Activated T-helper 17 cell treated with anti-CD3 and anti-CD28 coated beads, Interleukin-2, amount 50 U/mL, for 72 hours (primary cell): ENCODE measurements around the gene EXOC6B. TPM values are rescaled to one million over a fixed set of nuclear protein-coding genes. Genes with fewer than 3 reads are reported as not detected.
"Not testable (repeated sequence)": the region's sequence is repeated elsewhere in the genome, so short reads cannot be mapped to it uniquely, and the experiment has no call there.

Source experiments
- ATAC-seq: fragments of 150-1000 bp; cut with Tn5 transposase; replicated peaks from 2 replicates; pipeline ENCODE4 v1.10.0; 2021; ENCODE audit warnings: mild to moderate bottlenecking, moderate library complexity
- H3K27ac Mint-ChIP-seq: one replicate; pipeline ENCODE4 v1.8.0; 2022; ENCODE audit warnings: mixed read lengths
- H3K27me3 Mint-ChIP-seq: one replicate; pipeline ENCODE4 v1.8.0; 2022; ENCODE audit warnings: mixed read lengths
- H3K36me3 Mint-ChIP-seq: one replicate; pipeline ENCODE4 v1.8.0; 2022; ENCODE audit warnings: low read depth, mild to moderate bottlenecking, mixed read lengths
- H3K4me1 Mint-ChIP-seq: one replicate; pipeline ENCODE4 v1.8.0; 2022; ENCODE audit warnings: mixed read lengths
- H3K4me3 Mint-ChIP-seq: one replicate; pipeline ENCODE4 v1.8.0; 2022; ENCODE audit warnings: mild to moderate bottlenecking, mixed read lengths
- H3K9me3 Mint-ChIP-seq: one replicate; pipeline ENCODE4 v1.8.0; 2022; ENCODE audit warnings: mixed read lengths
- total RNA-seq, 2 donors: library from RNA; stranded (reverse); gene quantifications; one replicate each; pipeline ENCODE4 v1.2.3, GENCODE V29; 2022

EXOC6B gene
- total RNA-seq, 2 donors from 2014 or later = 12.1 to 12.8 TPM

GRCh38 chr2:72629062-72629461, 196.8 kb downstream of the EXOC6B start:
- Mint-ChIP-seq H3K36me3 (peaks cover 6% of the 10 kb centered on the region), H3K9me3 (no peaks in the 10 kb centered on the region)
- no peak for ATAC-seq

GRCh38 chr2:72627083-72627482, 198.8 kb downstream of the EXOC6B start:
- Mint-ChIP-seq H3K27ac (no peak overlapping the region), H3K27me3 (no peaks in the 10 kb centered on the region), H3K36me3 (no peaks in the 10 kb centered on the region), H3K4me1 (no peaks in the 10 kb centered on the region), H3K4me3 (no peak overlapping the region), H3K9me3 (no peaks in the 10 kb centered on the region)
- ATAC-seq = no peak

More at GRCh38 chr2:72629062-72629461, 196.8 kb downstream of the EXOC6B start:
- H3K27ac Mint-ChIP-seq = no peak overlapping the region
- no peaks in the 10 kb centered on the region for H3K27me3 Mint-ChIP-seq
- H3K4me1 Mint-ChIP-seq = no peaks in the 10 kb centered on the region
- no peak overlapping the region for H3K4me3 Mint-ChIP-seq

- ATAC-seq = no peak
- H3K36me3 Mint-ChIP-seq = no peaks in the 10 kb centered on the region
- H3K4me3 Mint-ChIP-seq = no peak overlapping the region
- no peaks in the 10 kb centered on the region for H3K27me3 Mint-ChIP-seq
- H3K9me3 Mint-ChIP-seq = no peaks in the 10 kb centered on the region
- no peak overlapping the region for H3K27ac Mint-ChIP-seq
- H3K4me1 Mint-ChIP-seq = no peaks in the 10 kb centered on the region
These were observed 200.5 kb downstream of the EXOC6B start for GRCh38 chr2:72625366-72625765.

- Mint-ChIP-seq H3K4me3 (no peak overlapping the region), H3K27ac (no peak overlapping the region), H3K36me3 (no peaks in the 10 kb centered on the region), H3K9me3 (peaks cover 4% of the 10 kb centered on the region), H3K27me3 (no peaks in the 10 kb centered on the region), H3K4me1 (no peaks in the 10 kb centered on the region)
- no peak for ATAC-seq
These were observed 202.4 kb downstream of the EXOC6B start for GRCh38 chr2:72623481-72623880.

GRCh38 chr2:72619626-72620025, 206.2 kb downstream of the EXOC6B start:
- H3K27me3 Mint-ChIP-seq = no peaks in the 10 kb centered on the region
- ATAC-seq = no peak
- peaks cover 8% of the 10 kb centered on the region for H3K9me3 Mint-ChIP-seq
- no peak overlapping the region for H3K27ac Mint-ChIP-seq
- peaks cover 4% of the 10 kb centered on the region for H3K4me1 Mint-ChIP-seq
- no peak overlapping the region for H3K4me3 Mint-ChIP-seq
- no peaks in the 10 kb centered on the region for H3K36me3 Mint-ChIP-seq

- Mint-ChIP-seq H3K27me3 (no peaks in the 10 kb centered on the region), H3K27ac (no peak overlapping the region), H3K36me3 (no peaks in the 10 kb centered on the region), H3K9me3 (peaks cover 6% of the 10 kb centered on the region), H3K4me1 (peaks cover 6% of the 10 kb centered on the region), H3K4me3 (no peak overlapping the region)
- ATAC-seq = no peak
These were observed 211.9 kb downstream of the EXOC6B start for GRCh38 chr2:72613931-72614330.

- H3K36me3 Mint-ChIP-seq = no peaks in the 10 kb centered on the region
- peaks cover 6% of the 10 kb centered on the region for H3K4me1 Mint-ChIP-seq
- no peak overlapping the region for H3K4me3 Mint-ChIP-seq
- peaks cover 4% of the 10 kb centered on the region for H3K9me3 Mint-ChIP-seq
- ATAC-seq = no peak
- H3K27me3 Mint-ChIP-seq = no peaks in the 10 kb centered on the region
- H3K27ac Mint-ChIP-seq = no peak overlapping the region
These were observed 213.1 kb downstream of the EXOC6B start for GRCh38 chr2:72612614-72613160.

GRCh38 chr2:72607189-72607588, 218.6 kb downstream of the EXOC6B start:
- Mint-ChIP-seq H3K27ac (no peak overlapping the region), H3K4me3 (no peak overlapping the region), H3K4me1 (peaks cover 10% of the 10 kb centered on the region), H3K36me3 (no peaks in the 10 kb centered on the region), H3K27me3 (no peaks in the 10 kb centered on the region), H3K9me3 (no peaks in the 10 kb centered on the region)
- ATAC-seq = no peak

- ATAC-seq = no peak
- Mint-ChIP-seq H3K36me3 (no peaks in the 10 kb centered on the region), H3K4me1 (peaks cover 10% of the 10 kb centered on the region), H3K9me3 (no peaks in the 10 kb centered on the region), H3K4me3 (no peak overlapping the region), H3K27ac (no peak overlapping the region), H3K27me3 (no peaks in the 10 kb centered on the region)
These were observed 219.9 kb downstream of the EXOC6B start for GRCh38 chr2:72605836-72606442.

GRCh38 chr2:72604468-72604867, 221.4 kb downstream of the EXOC6B start:
- Mint-ChIP-seq H3K9me3 (no peaks in the 10 kb centered on the region), H3K27ac (peak overlapping the region; percentile 71), H3K4me3 (no peak overlapping the region), H3K27me3 (no peaks in the 10 kb centered on the region), H3K4me1 (peaks cover 10% of the 10 kb centered on the region), H3K36me3 (no peaks in the 10 kb centered on the region)
- ATAC-seq = no peak

GRCh38 chr2:72603481-72603880, 222.4 kb downstream of the EXOC6B start:
- peak overlapping the region; percentile 19 for H3K4me3 Mint-ChIP-seq
- H3K36me3 Mint-ChIP-seq = no peaks in the 10 kb centered on the region
- ATAC-seq = no peak
- H3K27ac Mint-ChIP-seq = peak overlapping the region; percentile 71
- H3K9me3 Mint-ChIP-seq = no peaks in the 10 kb centered on the region
- H3K27me3 Mint-ChIP-seq = no peaks in the 10 kb centered on the region
- peaks cover 10% of the 10 kb centered on the region for H3K4me1 Mint-ChIP-seq

GRCh38 chr2:72602711-72603110, 223.1 kb downstream of the EXOC6B start:
- no peak overlapping the region for H3K4me3 Mint-ChIP-seq
- ATAC-seq = peak; percentile 14
- peaks cover 10% of the 10 kb centered on the region for H3K4me1 Mint-ChIP-seq
- H3K9me3 Mint-ChIP-seq = no peaks in the 10 kb centered on the region
- H3K27me3 Mint-ChIP-seq = no peaks in the 10 kb centered on the region
- no peak overlapping the region for H3K27ac Mint-ChIP-seq
- H3K36me3 Mint-ChIP-seq = no peaks in the 10 kb centered on the region

- H3K27me3 Mint-ChIP-seq = no peaks in the 10 kb centered on the region
- no peak overlapping the region for H3K4me3 Mint-ChIP-seq
- no peaks in the 10 kb centered on the region for H3K36me3 Mint-ChIP-seq
- no peaks in the 10 kb centered on the region for H3K9me3 Mint-ChIP-seq
- H3K27ac Mint-ChIP-seq = no peak overlapping the region
- no peak for ATAC-seq
- H3K4me1 Mint-ChIP-seq = peaks cover 10% of the 10 kb centered on the region
These were observed 223.7 kb downstream of the EXOC6B start for GRCh38 chr2:72602095-72602494.

- ATAC-seq, H3K27me3 Mint-ChIP-seq, H3K4me3 Mint-ChIP-seq, H3K27ac Mint-ChIP-seq, H3K4me1 Mint-ChIP-seq, H3K9me3 Mint-ChIP-seq, H3K36me3 Mint-ChIP-seq: not testable (repeated sequence)
These were observed 242.0 kb downstream of the EXOC6B start for GRCh38 chr2:72583836-72584235.

- no peaks in the 10 kb centered on the region for H3K4me1 Mint-ChIP-seq
- no peaks in the 10 kb centered on the region for H3K27me3 Mint-ChIP-seq
- no peak overlapping the region for H3K4me3 Mint-ChIP-seq
- no peak overlapping the region for H3K27ac Mint-ChIP-seq
- H3K36me3 Mint-ChIP-seq = no peaks in the 10 kb centered on the region
- ATAC-seq = no peak
- H3K9me3 Mint-ChIP-seq = no peaks in the 10 kb centered on the region
These were observed 242.5 kb downstream of the EXOC6B start for GRCh38 chr2:72583376-72583775.
